GM12873 (cell line): ENCODE data around the gene NHERF2.

Experiments used
- TF ChIP-seq, protein P1 (sequence below): IDR thresholded peaks from 2 replicates; pipeline ENCODE4 v1.5.1; 2012; ENCODE audit warnings: low read depth, mild to moderate bottlenecking, moderate library complexity, low read length, control low read depth; ENCODE audit not compliant: insufficient read depth; ENCODE audit errors: missing control alignments

The NHERF2 gene

DNA sequence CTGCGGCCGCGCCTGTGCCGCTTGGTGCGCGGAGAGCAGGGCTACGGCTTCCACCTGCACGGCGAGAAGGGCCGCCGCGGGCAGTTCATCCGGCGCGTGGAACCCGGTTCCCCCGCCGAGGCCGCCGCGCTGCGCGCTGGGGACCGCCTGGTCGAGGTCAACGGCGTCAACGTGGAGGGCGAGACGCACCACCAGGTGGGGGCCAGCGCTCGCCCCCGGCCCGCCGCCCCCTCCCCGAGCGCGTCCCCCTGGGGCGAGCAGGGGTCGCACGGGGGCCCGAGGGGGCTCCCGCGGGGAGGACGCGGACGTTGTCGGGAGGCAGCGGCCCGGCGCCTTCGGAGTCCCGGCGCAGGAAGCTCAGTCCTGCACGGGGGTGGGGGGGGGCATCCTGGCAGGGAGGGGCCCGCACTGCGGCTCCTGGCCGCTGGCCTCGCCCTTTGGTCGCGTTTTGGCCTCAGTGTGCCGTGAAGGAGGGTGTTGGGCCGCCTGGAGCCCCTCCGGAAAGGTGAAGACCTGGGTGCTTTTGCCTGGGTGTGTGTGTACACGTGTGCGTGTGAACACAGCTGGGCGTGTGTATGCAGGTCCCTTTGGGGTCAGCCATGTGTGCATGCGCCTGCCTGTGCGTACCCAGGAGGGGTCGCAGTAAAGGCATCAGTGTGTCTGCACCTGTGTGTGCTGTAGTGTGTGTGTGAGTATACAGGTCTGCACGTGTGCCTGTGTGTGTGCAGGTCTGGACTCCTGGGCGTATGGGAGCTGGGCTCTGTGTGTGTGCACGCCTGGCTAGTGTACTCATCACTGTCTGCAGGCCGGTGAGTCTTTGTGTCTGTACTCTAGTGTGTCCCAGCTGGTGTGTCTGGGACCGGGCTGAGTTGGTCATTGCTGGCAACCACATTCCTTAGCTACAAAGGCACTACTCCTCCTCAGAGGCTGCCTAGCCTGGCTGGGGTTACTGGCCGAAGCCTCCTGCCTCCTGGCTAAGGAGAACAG is 615 bp downstream of the NHERF2 start:
- TF ChIP-seq, protein P1, sequence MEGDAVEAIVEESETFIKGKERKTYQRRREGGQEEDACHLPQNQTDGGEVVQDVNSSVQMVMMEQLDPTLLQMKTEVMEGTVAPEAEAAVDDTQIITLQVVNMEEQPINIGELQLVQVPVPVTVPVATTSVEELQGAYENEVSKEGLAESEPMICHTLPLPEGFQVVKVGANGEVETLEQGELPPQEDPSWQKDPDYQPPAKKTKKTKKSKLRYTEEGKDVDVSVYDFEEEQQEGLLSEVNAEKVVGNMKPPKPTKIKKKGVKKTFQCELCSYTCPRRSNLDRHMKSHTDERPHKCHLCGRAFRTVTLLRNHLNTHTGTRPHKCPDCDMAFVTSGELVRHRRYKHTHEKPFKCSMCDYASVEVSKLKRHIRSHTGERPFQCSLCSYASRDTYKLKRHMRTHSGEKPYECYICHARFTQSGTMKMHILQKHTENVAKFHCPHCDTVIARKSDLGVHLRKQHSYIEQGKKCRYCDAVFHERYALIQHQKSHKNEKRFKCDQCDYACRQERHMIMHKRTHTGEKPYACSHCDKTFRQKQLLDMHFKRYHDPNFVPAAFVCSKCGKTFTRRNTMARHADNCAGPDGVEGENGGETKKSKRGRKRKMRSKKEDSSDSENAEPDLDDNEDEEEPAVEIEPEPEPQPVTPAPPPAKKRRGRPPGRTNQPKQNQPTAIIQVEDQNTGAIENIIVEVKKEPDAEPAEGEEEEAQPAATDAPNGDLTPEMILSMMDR = no peak

DNA sequence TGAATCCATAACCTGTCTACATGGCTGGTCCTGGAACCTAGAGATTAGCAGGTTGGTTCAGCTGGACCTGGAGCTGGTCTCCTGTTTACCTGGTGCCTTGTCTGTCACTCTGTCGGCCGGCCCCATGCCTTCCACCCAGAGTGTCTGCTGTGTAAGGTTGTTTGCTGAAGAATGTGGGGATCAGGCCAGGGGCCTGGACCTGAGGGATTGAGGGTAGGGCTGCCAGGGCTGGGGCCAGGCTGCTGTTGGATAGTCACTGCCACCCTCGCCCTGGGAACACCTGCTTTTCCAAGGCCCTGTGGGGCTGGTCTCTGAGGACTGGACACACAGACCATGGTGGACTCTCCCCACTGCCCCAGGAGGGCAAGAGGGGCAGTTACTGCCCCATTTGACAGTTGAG is 1.4 kb downstream of the NHERF2 start:
- TF ChIP-seq, protein P1 = no peak

DNA sequence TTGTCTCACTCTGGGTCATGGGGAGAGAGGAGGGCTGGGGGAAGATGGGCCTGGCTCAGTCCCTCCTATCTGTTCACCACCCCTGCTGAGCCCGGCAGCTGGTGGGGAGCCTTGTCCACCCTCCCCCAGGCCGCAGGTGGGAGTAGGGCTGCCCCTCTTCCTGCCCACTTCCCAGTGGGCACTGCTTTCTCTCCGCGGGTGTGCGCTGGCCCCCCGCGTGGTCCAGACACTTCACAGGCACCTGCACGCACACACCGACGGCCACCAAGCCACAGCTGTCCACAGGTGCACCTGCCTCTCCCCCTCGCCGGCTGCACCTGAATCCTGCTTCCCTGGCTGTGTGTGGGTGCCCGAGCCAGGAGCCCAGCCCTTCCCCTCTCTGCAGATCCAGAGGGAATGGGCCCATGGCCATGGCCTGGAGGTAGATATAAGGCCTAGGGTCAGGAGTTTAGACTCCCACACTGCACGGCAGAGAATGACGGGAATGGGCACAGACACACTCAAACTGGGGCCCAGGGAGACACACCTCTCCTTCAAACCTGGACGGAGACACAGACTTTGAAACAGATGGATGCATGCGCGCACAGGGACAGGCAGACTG is 2.0 kb downstream of the NHERF2 start:
- TF ChIP-seq, protein P1 = no peak

DNA sequence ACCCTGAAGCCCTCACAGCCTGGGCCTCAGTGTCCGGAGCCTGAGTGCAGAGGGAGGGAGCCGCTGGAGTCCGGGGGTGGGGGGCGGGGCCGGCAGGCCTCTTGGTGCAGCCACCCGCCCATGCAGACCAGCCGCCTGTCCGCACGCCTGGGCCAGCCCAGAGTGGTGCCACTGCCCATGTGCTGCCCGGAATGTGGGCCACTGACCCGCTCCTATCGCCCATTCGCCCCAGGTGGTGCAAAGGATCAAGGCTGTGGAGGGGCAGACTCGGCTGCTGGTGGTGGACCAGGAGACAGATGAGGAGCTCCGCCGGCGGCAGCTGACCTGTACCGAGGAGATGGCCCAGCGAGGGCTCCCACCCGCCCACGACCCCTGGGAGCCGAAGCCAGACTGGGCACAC is 2.6 kb downstream of the NHERF2 start:
- TF ChIP-seq, protein P1 = no peak

DNA sequence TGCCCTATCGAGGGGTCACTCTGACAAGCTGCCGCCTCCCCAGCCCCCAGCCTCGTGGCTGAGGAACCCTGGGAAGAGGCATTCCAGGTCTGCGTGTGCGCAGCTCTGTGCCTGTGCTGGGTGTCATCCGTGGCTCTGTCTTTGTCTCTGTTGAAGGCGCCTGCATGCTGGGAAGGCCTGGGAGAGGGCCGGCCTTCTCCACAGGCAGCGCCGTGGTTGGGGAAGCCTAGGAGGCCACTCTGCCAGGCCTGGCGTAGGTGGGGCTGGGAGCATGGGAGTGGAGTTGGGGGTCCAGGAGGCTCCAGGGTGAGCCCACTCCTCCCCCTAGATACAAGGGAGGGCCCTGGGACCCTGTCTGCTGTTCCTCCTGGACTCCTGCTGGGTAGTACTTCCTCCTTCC is 3.3 kb downstream of the NHERF2 start:
- TF ChIP-seq, protein P1 = no peak

DNA sequence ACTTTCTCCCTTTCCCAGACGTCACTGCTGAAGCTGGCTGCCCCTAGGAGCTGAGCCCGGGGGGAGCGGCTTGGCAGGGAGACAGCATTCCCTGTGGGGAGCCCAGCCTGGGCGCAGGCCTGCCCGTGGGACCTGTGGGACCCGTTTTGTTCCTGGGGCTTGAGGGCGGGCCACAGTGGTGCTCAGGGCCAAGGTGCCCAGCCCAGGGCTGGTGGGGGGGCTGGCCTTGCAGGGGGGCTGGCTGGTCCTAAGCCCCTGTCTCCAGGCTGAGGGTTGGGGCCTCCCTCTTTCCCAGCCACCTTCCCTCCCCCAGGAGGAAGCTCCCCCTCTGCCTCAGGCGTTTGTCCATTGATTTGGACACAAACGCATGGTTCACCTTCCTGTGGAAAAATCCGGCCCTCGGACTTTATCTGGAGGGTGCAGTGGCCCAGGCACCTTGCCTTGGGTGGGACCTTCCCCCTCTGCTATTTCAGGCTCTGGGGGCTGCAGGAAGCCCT is 4.4 kb downstream of the NHERF2 start:
- TF ChIP-seq, protein P1 = no peak
